ENCODE results near the gene NOP16. TPM values are rescaled to one million over a fixed set of nuclear protein-coding genes. Genes with fewer than 3 reads are reported as not detected.

NOP16 gene
- total RNA-seq, 1 donor from 2014 or later = 27.7 TPM

DNA sequence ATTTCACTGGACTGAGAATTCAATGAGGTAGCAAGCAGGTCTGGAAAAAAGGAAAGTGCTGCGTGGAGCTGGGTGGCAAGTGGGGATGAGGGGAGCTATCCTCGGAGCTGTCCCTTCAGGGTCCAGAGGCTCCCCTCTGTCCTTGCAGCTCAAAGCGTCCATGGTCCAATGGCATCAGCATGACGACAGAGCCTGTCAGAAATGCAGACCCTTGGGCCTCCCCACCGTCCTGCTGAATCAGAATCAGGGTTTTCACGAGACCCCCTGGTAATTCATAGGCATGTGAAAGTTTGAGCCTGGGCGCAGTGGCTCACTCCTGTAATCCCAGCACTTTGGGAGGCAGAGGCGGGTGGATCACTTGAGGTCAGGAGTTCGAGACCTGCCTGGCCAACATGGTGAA is 5.7 kb upstream of the NOP16 start:
- Mint-ChIP-seq H3K9me3 (no peaks in the 10 kb centered on the region), H3K27me3 (ENCODE audit: low read depth) (no peaks in the 10 kb centered on the region), H3K36me3 (peaks cover 2% of the 10 kb centered on the region), H3K4me3 (no peak overlapping the region), H3K27ac (no peak overlapping the region), H3K4me1 (peaks cover 15% of the 10 kb centered on the region)
- DNase-seq (ENCODE audit: low spot score in 2 of 2, unreplicated experiment in 2 of 2) = no peak
- TF ChIP-seq, protein P1, sequence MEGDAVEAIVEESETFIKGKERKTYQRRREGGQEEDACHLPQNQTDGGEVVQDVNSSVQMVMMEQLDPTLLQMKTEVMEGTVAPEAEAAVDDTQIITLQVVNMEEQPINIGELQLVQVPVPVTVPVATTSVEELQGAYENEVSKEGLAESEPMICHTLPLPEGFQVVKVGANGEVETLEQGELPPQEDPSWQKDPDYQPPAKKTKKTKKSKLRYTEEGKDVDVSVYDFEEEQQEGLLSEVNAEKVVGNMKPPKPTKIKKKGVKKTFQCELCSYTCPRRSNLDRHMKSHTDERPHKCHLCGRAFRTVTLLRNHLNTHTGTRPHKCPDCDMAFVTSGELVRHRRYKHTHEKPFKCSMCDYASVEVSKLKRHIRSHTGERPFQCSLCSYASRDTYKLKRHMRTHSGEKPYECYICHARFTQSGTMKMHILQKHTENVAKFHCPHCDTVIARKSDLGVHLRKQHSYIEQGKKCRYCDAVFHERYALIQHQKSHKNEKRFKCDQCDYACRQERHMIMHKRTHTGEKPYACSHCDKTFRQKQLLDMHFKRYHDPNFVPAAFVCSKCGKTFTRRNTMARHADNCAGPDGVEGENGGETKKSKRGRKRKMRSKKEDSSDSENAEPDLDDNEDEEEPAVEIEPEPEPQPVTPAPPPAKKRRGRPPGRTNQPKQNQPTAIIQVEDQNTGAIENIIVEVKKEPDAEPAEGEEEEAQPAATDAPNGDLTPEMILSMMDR (IDR thresholded peaks at IDR 0.05; ENCODE audit: unreplicated experiment) = no peak

GRCh38 chr5:176392526-176392925 is 4.1 kb upstream of the NOP16 start:
- H3K36me3 Mint-ChIP-seq = peaks cover 2% of the 10 kb centered on the region
- TF ChIP-seq, protein P1 (IDR thresholded peaks at IDR 0.05; ENCODE audit: unreplicated experiment) = no peak
- no peaks in the 10 kb centered on the region for H3K27me3 Mint-ChIP-seq (ENCODE audit: low read depth)
- H3K4me1 Mint-ChIP-seq = peaks cover 20% of the 10 kb centered on the region
- H3K4me3 Mint-ChIP-seq = no peak overlapping the region
- H3K9me3 Mint-ChIP-seq = no peaks in the 10 kb centered on the region
- DNase-seq (ENCODE audit: low spot score in 2 of 2, unreplicated experiment in 2 of 2) = no peak
- no peak overlapping the region for H3K27ac Mint-ChIP-seq

- no peak overlapping the region for H3K27ac Mint-ChIP-seq
- peaks cover 25% of the 10 kb centered on the region for H3K4me1 Mint-ChIP-seq
- DNase-seq (ENCODE audit: low spot score in 2 of 2, unreplicated experiment in 2 of 2) = no peak
- TF ChIP-seq, protein P1 (IDR thresholded peaks at IDR 0.05; ENCODE audit: unreplicated experiment) = no peak
- peaks cover 2% of the 10 kb centered on the region for H3K36me3 Mint-ChIP-seq
- no peaks in the 10 kb centered on the region for H3K27me3 Mint-ChIP-seq (ENCODE audit: low read depth)
- H3K4me3 Mint-ChIP-seq = no peak overlapping the region
- no peaks in the 10 kb centered on the region for H3K9me3 Mint-ChIP-seq
These were observed 3.6 kb upstream of the NOP16 start for GRCh38 chr5:176391999-176392398.

DNA sequence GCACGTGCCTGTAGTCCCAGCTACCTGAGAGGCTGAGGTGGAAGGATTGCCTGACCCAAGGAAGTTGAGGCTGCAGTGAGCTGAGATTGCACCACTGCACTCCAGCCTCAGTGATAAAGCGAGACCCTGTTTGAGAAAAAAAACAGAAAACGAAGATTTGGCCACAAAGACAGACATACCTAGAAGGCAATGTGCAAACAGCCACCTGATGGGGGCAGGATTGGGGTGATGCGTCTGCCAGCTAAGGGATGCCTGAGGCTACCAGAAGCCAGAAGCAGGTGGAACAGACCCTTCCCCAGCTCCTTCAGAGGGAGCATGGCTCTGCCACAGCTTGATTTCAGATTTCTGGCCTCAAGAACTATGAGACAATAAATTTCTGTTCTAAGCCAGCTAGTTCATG is 3.1 kb upstream of the NOP16 start:
- H3K4me3 Mint-ChIP-seq = no peak overlapping the region
- H3K9me3 Mint-ChIP-seq = no peaks in the 10 kb centered on the region
- DNase-seq (ENCODE audit: low spot score in 2 of 2, unreplicated experiment in 2 of 2) = no peak
- no peak overlapping the region for H3K27ac Mint-ChIP-seq
- TF ChIP-seq, protein P1 (IDR thresholded peaks at IDR 0.05; ENCODE audit: unreplicated experiment) = no peak
- peaks cover 2% of the 10 kb centered on the region for H3K36me3 Mint-ChIP-seq
- peaks cover 28% of the 10 kb centered on the region for H3K4me1 Mint-ChIP-seq
- H3K27me3 Mint-ChIP-seq (ENCODE audit: low read depth) = no peaks in the 10 kb centered on the region

DNA sequence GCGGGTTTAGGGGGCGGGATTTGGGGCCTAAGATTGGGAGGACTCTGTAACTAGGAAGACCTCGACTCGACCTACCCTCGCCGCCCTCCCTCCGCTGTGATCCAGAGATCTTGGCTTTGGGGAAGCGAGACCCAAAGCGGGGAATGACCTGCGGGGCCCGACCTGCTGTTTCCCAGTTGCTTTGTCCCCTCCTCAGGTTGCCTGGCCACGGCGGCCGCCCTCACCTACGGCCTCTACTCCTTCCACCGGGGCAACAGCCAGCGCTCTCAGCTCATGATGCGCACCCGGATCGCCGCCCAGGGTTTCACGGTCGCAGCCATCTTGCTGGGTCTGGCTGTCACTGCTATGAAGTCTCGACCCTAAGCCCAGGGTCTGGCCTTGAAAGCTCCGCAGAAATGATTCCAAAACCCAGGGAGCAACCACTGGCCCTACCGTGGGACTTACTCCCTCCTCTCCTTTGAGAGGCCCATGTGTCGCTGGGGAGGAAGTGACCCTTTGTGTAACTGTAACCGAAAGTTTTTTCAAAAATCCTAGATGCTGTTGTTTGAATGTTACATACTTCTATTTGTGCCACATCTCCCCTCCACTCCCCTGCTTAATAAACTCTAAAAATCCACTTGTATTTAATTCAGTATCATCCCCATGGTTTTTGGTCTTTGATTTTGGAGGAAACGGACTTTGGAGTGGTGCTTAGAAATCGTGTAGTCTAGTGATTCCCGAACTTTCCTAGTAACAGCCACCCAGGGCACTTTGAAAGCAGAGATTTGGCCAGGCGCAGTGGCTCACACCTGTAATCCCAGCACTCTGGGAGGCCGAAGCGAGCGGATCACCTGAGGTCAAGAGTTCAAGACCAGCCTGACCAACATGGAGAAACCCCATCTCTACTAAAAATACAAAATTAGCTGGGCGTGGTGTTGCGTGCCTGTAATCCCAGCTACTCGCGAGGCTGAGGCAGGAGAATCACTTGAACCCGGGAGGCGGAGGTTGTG is 1.0 kb upstream of the NOP16 start:
- Mint-ChIP-seq H3K4me1 (peaks cover 20% of the 10 kb centered on the region), H3K27me3 (ENCODE audit: low read depth) (no peaks in the 10 kb centered on the region), H3K36me3 (peaks cover 7% of the 10 kb centered on the region), H3K9me3 (no peaks in the 10 kb centered on the region), H3K4me3 (peak overlapping the region; percentile 99), H3K27ac (peak overlapping the region; percentile 100)
- DNase-seq (ENCODE audit: low spot score in 2 of 2, unreplicated experiment in 2 of 2) = no peak
- TF ChIP-seq, protein P1 (IDR thresholded peaks at IDR 0.05; ENCODE audit: unreplicated experiment) = no peak

All from mesothelial cell of epicardium (in vitro differentiated cells).